A549 treated with CORT108297 at 1 μM for 4 hours (cell line): ENCODE data around the gene LIN9. TPM values are rescaled to one million over a fixed set of nuclear protein-coding genes. Genes with fewer than 3 reads are reported as not detected.

ENCODE experiments used
- total RNA-seq: library from RNA; stranded (reverse); fragments of 200-300 nt; extraction: Qiagen RNA extraction; gene quantifications from 5 replicates; pipeline ENCODE4 v1.2.3, GENCODE V29; 2022

Gene LIN9
- total RNA-seq, result 6.1 to 8.0 TPM (median 7.3 TPM) in 5 replicates

DNA sequence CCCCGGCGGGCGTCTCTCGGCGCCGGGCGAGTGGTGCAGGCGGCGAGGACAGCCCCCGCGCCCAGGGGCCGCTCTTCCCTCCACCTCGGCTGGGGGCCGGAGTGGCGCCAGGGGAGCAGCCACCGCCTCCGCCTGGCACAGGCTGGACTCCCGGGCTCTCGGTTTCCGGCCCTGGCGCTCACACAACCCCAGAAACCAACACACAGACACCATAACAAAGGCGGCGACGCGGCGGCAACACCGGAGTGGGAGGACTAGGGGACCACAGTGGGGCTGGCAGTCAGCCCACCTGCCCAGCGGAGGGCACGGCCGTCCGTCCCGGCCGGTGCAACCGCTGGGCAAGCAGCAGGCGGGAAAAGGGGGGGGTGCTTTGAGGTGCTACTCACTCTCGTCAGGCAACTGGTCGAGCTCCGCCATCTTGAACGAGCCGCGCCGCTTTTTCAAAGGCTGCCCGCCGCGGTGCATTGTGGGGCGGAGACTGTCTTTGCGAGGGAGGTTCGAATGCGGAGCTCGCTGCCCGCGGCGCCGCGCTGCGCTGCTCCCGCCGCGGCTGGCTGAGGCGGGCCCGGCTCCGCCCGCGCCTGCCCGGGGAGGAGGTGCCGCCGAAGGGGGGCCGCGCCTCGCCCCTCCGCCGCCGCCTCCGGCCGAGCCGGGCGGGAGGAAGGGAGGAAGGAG is at the start of gene LIN9:
LIN9 (minus strand) TSS at position 442 of the 675 bp plus-strand sequence; CDS start at position 417, 25 bp downstream.

DNA sequence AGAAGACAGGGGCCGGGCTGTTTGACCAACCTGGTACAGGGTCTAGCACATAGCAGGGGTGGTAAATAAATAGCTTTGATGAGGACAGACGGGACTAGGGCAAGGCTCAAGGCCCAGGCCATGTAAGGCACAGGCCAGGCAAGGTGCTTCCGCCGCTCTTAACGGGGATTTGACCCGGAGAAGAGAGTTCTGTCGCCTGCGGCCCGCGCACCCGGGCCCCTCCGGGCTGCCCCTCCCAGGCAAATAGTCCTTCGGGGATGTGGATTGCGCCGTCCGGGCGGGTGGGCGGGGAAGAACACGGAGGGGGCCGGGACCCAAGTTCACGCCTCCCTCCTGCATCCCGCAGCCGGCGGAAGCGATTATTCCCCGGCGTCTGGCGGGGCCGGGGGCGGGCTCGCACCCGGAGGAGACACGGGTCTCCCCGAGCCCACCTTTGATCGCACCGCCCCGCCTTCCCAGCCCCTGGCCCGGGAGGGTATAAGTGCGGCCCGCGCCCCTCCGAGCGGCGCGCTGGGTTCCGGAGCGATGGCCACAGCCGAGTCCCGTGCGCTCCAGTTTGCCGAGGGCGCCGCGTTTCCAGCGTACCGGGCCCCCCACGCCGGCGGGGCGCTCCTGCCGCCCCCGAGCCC is 85.7 kb downstream of the LIN9 start, which contains the start of gene MIXL1:
MIXL1 (plus strand) TSS at position 508 of the 629 bp plus-strand sequence; CDS start at position 526, 18 bp downstream.

GRCh38 chr1:226186124-226187018 is 122.6 kb downstream of the LIN9 start, which contains the start of gene ACBD3:
TSS of gene ACBD3 (minus strand) at chr1:226186741. CDS start at chr1:226186675, 66 bp downstream.

Other genes with a start within 250 kb of the LIN9 start
- gene H3-3A, start 246.4 kb downstream of the LIN9 start, total RNA-seq, result 417 to 460 TPM (median 430 TPM) in 5 replicates
- 21.4 to 29.6 TPM (median 25.7 TPM) in 5 replicates for gene ACBD3, start 122.4 kb downstream of the LIN9 start, total RNA-seq
- gene MIXL1, start 85.5 kb downstream of the LIN9 start, total RNA-seq, result 0.04 to 0.18 TPM (median 0.09 TPM) in 5 replicates
- 94.6 to 122 TPM (median 114 TPM) in 5 replicates for gene PARP1, start 98.9 kb upstream of the LIN9 start, total RNA-seq
- not detected in 5 replicates for gene STUM, start 239.6 kb upstream of the LIN9 start, total RNA-seq